GM18873 (cell line): ENCODE data around the gene POLH.

Source experiments
- ATAC-seq: cut with Tn5 transposase; IDR thresholded peaks from one replicate; pipeline ENCODE4 v1.9.1; 2021; ENCODE audit warnings: mild to moderate bottlenecking, moderate library complexity, moderate number of reproducible peaks; ENCODE audit not compliant: unreplicated experiment, low FRiP score

POLH gene

DNA sequence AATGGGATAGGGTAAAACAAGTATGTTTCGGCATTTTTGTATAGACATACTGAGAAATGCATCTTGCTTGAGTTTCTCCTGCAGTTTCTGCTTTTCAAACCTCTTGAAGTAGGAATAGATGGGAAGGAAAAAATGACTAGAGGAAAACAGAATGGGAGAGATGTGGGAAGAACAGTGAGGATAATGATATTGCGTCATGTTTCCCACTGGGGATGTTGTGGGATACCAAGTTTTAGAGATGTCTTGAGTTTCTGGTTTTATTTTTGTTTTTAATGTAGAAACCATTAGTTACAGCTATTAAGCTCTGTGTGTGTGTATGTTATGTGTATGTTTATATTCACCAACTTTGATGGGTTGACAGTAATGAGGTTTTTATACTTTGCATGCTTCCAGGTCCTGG is 24.6 kb downstream of the POLH start:
- no peak for ATAC-seq

DNA sequence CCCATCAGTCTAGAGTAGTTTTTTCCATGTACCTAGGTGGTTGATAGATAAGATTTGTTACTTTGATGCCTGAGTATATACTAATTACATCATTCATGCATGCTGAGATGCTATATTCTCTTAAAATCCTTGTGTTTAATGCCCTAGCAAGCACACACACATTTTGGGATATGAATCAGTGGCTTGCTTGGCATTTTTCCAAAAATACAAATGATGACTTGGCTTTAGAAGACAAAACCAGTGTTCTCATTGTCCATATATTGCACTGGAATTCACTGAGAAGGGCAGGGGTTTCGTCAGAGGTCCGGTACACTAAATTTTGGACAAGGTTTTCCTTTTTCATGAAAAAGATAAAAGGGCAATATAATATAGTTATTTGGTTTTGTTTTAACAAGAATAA is 28.2 kb downstream of the POLH start:
- no peak for ATAC-seq

DNA sequence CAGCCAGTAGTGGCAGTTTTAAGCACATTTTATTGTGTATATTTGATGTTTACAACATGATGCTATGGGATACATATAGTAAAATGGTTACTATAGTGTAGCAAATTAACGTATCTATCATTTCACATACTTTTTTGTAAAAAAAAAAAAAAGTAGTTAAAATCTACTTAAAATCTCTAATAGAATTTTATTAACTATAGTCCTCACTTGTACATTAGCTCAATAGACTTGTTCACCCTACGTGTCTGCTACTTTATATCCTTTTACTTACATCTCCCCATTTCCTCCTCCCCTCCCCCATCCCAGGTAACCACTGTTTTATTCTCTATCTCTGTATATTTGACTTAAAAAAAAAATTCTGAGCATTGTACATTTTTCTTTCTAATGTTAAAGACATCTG is 30.0 kb downstream of the POLH start:
- no peak for ATAC-seq

DNA sequence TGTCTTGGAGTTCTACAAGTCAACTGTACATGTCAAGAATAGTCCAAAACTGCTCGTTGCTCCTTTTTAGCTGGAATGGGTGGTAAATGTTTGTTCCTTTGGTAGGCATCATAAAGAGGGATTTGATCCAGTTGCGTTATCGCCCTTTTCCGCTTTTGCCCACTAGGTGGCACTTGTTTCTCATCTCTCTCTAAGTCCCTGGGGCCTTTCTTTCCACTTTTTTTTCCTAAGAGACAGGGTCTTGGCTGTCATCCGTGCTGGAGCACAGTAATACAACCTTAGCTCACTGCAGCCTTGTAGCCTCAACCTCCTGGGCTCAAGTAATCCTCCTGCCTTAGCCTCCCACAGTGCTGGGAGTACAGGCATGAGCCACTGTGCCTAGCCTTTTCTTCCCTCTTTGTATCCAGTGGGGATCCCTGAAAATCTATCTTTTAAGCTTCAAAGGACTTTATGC is 32.4 kb downstream of the POLH start:
- no peak for ATAC-seq

DNA sequence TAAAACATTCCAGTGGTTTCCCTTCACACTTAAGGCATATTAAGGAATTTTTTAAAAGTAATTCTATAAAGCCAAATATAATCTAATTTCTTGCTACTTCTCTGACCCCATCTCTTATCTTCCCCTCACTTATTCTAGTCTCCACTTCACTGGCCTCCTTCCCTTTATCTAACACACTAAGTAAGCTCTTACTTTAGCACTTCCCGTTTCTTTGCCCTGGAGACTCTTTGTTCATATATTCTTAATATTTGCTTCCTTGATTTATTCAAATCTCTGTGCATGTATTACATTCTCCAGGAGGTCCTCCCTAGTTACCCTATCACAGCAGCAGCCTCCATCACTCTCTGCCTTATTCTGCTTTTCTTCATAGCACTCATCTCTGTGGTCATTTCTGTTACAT is 32.8 kb downstream of the POLH start:
- no peak for ATAC-seq

DNA sequence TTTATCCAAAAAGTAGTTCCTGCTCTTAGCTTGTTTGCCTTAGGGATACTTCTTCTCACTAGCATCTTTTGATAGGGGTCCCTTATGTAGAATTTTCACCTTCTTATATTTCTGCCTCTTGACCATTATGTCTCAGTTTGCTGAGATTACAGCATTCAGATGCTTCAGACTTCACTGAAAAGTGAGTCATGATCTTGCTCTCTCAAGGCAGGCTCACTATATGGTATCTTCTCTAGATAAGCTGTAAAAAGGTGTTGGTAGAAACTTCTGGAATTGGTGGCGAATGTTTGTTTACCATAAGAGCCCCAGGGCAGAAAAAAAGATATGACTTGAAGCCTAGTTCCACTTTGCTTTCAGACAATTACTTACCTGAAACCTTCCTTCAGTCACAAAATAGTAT is 33.4 kb downstream of the POLH start:
- ATAC-seq = no peak

DNA sequence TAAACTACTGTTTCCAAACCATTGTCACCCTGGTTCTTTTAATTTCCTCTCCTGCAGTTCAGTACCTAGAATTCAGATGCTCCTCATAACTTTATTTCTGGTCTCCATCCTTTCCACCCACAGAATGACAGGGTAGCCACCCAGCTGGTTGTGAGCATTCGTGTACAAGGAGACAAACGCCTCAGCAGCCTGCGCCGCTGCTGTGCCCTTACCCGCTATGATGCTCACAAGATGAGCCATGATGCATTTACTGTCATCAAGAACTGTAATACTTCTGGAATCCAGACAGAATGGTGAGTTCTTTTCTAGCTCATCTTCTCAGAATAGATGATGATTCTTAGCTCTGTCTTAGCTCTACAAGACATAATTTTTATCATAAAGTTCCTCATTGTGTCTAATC is 34.4 kb downstream of the POLH start:
- no peak for ATAC-seq

DNA sequence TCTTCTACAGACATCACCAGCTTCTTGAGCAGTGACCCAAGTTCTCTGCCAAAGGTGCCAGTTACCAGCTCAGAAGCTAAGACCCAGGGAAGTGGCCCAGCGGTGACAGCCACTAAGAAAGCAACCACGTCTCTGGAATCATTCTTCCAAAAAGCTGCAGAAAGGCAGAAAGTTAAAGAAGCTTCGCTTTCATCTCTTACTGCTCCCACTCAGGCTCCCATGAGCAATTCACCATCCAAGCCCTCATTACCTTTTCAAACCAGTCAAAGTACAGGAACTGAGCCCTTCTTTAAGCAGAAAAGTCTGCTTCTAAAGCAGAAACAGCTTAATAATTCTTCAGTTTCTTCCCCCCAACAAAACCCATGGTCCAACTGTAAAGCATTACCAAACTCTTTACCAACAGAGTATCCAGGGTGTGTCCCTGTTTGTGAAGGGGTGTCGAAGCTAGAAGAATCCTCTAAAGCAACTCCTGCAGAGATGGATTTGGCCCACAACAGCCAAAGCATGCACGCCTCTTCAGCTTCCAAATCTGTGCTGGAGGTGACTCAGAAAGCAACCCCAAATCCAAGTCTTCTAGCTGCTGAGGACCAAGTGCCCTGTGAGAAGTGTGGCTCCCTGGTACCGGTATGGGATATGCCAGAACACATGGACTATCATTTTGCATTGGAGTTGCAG is 37.9 kb downstream of the POLH start:
- no peak for ATAC-seq

DNA sequence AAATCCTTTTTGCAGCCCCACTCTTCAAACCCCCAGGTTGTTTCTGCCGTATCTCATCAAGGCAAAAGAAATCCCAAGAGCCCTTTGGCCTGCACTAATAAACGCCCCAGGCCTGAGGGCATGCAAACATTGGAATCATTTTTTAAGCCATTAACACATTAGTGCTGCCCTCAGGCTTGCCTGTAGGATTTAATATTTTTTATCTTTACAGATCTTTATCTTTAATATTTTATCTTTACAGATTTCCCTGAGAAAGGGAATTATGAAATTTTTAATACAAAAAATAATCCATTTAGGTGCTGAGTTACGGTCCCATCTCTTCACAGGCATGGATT is 38.4 kb downstream of the POLH start:
- no peak for ATAC-seq

DNA sequence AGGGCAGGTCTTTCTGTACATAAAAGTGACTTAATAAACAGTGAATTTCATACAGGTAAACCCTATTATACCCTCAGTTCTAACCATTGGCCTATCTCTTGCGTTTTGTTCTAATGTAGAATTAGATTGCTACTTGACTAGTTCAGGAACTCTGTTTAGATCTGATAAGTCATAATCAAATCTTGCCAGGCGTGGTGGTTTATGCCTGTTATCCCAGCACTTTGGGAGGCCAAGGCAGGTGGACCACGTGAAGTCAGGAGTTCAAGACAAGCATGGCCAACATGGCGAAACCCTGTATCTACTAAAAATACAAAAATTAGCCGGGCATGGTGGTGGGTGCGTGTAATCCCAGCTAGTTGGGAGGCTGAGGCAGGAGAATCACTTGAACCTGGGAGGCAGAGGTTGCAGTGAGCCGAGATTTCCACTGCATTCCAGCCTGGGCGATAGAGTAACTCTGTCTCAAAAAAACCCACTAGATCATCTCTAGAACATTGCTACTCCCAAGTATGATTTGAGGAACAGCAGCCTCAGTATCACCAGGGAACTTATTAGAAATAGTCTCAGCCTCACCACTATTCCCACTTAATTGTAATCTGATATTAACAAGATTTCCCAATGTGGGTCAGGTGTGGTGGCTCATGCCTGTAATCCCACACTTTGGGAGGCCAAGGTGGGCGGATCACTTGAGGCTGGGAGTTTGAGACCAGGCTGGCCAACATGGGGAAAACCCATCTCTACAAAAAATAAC is 40.9 kb downstream of the POLH start:
- ATAC-seq = no peak

DNA sequence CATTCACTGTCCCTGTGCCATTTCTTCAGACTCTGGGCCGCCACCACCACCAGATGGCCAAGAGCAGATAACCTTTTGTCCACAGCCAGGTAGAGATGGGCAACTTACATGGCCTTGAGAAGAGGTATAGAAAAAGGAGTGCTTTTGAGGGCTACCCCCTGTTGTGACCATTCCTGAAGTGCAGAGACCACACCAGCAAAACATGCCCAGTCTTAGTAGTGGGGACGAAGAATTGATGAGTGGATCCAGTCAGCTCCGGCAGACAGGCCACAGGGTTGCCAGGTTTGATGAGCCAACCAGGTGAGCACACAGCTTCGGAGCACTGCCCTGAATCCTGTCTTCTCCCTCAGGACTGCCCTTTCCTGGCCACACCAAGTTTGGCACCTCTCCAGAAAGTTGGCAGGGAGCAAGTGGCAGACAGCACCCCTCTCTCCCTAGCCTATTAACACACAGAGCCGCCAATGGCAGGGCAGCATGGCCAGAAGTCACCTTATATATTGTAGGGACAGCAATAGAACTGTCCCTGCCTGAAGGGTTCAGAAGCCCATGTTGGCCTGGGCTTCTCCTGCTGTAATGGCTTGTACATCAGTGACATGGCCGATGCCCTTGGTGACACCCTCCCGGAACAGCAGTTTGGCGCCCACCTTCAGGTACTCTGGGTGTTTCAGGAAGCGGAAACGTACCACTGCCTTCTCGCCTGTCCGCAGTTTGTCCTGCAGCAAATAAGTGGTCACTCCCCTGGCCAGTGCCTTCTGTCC is 45.3 kb downstream of the POLH start:
- ATAC-seq = no peak

DNA sequence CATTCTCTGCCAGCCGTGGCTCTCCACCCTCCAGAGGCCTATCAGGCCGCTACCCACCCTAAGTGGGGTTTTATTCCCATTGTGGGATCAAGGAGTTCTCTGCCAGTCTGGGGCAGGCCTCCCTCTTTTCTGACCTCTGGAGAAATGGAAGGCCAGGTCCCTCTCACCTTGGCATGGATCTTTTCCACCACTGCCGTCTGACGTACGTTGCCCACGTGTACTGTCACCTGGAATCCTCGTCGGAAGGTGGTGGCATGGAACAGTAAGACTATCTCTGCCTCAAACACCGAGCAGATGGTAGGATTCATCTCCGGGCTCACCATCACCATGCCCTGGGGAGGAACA is 45.8 kb downstream of the POLH start:
- no peak for ATAC-seq

DNA sequence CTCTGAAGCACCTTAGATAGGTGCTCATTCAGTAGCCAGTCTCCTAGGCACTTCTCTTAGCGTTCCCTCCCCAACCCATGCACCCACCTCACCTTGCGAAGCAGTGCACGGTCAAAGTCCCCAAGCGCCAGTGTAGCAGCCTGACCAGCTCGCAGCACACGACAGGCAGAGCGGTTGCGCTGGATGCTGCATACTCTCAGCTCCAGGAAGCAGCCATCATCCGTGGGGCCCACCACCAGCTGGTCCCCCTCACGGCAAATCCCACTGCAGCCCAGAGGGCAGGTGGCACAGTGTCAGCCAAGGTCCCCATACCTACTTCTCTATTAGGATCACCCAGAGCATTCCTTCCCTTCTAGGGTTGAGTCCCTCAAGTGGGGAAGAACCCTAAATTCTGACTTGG is 46.6 kb downstream of the POLH start:
- no peak for ATAC-seq

DNA sequence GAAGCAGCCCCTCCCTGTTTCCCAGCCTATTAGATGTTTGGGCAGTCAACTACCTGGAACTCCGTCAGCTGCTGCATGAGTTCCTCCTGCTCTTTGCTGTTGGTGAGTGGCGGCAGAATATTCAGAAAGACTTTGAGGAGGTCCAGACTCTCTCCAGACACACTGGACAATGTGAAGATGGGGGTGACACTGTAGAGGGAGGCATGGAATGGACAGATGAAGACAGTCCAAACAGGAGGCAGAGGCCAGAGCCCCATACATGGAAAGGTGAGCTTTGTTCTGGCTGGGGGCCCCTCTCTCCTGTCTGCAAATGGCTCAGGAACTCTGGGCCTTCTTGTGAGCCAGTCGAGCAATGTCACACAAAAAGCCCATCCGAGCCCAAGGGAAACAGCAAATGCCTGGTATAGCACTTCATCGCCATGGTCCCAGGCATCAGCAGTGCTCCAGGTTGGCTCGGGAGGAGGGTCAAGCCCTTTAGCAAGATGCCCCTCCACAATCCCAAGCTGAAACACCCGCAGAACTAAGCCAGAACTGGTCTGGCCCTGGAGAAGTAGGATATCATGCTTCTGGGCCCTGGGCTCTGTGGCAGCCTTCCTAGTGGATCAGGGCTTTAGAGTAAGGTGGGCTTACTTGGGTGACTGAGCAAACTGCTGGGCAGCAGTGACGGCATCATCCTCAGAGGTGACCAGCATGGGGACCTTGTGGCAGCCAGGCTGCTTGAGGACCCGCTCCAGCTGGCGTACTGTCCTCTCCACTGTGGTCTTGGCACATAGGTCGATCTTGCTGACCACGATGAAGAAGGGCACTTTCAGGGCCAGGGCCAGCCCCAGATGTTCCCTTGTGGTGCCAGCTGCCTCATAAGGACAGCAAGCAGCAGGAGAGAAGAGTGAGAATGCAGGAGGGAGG is 48.1 kb downstream of the POLH start:
- no peak for ATAC-seq

DNA sequence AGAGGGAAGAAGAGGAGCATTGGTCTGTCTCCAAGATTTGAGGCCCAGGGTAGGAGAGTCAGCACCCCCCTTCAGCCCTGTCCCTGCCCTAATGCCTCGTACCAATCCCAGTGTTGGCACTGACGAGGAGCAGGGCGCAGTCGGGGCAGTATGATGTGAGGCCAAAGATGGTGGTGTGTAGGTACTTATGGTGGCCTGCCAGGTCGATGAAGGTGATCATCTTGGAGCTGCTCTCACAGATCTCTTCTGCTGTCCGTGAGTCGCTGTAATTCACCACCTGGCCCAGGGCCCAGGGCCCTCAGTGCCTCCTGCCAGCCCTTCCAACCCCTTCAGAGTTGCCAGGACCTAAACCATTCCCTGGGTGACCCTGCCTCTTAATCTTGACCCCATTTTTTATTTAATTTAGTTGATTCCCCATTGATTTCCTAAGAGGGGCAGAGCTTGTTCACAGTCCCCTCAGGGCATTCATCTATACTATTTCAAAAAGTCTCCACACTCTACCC is 48.9 kb downstream of the POLH start:
- no peak for ATAC-seq

DNA sequence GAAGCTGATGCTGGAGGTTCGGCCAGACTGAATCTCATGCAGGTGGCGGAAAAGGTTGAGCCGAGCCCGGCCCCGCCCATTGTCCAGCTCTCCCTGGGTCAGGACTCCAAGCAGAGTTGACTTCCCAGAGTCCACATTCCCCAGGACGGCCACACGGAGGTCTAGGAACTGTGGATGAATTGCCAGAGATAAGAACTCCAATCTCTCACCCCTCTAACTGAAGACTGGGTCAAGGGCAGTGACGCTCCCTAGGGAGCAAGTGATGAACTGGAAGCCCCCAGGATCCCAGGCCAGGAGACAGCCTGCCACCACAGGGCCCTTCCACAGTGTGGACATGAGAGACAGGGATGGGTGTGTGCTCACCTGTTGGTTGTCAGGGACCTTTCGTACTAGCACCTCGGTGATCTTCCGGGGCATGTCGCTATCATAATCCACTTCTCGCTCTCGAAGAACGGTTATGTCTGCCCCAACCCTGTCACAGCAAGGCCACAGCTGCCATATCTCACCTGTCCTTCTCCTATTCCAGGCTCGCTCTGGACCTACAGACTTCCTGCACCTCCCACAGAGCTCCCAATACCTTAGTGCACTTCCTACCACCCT is 49.5 kb downstream of the POLH start:
- ATAC-seq = no peak

DNA sequence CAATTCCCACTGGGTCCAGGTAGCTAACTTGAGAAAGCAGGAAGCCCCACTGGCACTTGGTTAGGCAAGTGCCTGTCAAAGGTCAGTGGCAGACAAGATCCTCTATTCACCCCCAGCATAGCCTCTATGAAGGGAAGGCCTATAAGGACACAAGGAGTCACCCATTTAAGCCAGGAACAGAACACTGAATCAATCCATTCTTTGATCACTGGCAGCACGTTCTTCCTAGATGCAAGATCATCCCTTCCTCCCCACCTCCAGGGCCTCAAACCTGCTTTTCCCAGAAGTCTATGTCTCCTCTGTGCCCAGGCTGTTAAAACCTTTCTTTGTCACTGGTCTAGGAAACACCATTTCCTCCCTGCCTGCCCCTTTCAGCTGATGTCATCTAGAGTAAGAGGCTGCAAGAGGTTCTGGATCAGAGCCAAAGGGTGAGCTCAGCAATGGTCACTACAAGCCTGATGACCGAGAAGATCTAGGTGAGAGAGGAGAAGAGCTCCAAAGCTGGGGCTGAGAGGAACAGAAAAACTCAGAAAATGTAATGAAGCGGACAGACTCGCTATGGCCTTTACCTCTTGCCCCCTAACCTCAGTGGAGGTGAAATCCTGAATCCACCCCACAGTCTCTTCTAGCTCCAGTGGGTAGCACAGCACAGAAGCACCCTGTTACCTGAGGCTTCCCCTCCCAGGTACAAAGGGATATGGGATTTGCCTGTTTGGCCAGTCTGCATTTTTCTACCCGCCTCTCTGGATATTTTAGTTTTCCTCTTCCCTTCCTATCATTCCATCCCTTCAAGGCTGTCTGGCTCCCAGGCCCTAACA is 51.2 kb downstream of the POLH start:
- ATAC-seq = no peak

DNA sequence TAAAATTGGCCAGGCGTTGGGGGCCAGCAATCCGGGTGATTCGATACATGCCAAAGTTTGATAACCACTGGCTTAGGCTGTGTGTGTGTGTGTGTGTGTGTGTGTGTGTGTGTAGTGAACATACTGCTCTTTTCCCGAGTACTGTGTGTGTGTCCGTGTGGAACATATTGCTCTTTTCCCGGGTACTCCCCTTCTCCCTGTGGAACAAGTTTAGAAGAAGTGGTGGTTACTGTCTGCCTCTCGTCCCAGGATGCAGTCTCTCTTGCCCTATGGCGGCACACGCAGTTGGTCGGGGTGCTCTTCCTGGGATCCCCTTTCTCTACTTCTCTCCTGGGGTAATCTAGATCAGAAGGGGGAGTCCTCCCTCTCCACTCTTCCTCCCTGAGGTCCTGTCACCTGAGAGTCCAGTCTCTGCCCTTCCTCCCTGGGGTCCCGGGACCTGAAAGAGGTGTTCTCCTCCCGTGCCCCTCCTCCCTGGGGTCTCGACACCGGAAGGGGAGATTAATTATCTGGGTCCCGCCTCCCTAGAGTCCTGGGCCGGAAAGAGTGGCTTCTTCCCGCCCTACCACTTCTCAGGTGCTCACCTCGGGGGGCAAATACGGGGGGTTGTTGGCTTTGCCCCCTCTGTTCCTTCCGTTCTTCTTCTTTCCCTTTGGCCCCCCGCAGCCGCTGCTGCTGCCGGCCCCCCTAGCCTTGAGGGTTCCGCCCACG is 52.6 kb downstream of the POLH start:
- no peak for ATAC-seq

DNA sequence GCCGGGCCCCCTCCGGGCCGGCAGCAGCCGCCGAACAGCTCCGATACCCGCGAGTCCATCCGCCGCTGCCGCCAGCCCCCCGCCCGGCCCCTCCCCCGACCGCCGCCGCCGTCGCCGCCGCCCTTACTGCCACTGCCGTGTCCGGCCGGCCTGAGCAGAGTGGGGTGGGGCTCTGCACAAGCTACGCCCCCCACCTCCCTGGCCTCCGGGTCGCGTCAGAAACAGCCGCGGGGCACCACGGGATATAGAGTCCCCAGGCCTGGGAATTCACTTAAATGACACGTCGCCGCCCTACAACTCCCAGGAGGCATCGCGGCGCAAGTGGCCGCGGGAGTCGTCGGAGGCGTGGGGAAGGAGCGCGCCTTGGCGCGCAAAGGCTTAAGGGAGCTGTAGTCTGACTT is 53.1 kb downstream of the POLH start, which contains the start of gene GTPBP2:
GTPBP2 (minus strand) TSS at position 161 of the 401 bp plus-strand sequence; CDS start at position 59, 102 bp downstream.
- ATAC-seq = peak; percentile 65
